ENCODE results near the gene ECM1.

DNA sequence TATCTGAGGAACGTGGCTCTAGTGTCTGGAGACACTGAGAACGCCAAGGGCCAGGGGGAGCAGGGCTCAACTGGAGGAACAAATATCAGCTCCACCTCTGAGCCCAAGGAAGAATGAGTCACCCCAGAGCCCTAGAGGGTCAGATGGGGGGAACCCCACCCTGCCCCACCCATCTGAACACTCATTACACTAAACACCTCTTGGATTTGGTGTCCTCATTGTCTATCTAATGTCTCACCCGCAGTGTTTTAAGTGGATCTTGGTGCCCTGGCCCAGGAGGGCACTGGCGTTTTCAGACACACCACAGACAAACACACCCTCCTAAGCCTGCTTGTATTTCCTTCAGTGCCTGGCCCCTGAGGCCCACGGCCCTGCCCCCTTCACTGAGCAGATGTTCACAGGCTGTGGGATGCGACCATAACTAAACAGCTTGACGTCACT, 5.5 kb downstream of the ECM1 start:
- TF ChIP-seq, protein P1, sequence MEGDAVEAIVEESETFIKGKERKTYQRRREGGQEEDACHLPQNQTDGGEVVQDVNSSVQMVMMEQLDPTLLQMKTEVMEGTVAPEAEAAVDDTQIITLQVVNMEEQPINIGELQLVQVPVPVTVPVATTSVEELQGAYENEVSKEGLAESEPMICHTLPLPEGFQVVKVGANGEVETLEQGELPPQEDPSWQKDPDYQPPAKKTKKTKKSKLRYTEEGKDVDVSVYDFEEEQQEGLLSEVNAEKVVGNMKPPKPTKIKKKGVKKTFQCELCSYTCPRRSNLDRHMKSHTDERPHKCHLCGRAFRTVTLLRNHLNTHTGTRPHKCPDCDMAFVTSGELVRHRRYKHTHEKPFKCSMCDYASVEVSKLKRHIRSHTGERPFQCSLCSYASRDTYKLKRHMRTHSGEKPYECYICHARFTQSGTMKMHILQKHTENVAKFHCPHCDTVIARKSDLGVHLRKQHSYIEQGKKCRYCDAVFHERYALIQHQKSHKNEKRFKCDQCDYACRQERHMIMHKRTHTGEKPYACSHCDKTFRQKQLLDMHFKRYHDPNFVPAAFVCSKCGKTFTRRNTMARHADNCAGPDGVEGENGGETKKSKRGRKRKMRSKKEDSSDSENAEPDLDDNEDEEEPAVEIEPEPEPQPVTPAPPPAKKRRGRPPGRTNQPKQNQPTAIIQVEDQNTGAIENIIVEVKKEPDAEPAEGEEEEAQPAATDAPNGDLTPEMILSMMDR (IDR thresholded peaks at IDR 0.05): no peak
- TF ChIP-seq POLR2A (IDR thresholded peaks at IDR 0.05; ENCODE audit: low read depth): no peak
